Kidney (tissue), 14 donors: ENCODE data around the gene HIVEP3. TPM values are rescaled to one million over a fixed set of nuclear protein-coding genes. Genes with fewer than 3 reads are reported as not detected.

ENCODE experiments used
- DNase-seq, 5 donors: peaks; one replicate each; pipeline ENCODE4 v3.0.0-alpha.2; 2013 to 2020
- FAIRE-seq: peaks from 2 replicates; lab custom pipeline; 2012; peaks lifted over from hg19 to GRCh38; lab: Jason Lieb, UNC
- H3K27ac ChIP-seq, 2 donors: one replicate each; pipeline ENCODE4 v1.7.0; 2013; ENCODE audit warnings: low read depth in 2 of 2, low read length in 2 of 2, inconsistent platforms in 1 of 2
- H3K27me3 ChIP-seq: one replicate; pipeline ENCODE4 v1.7.1; 2013; ENCODE audit warnings: low read length, inconsistent platforms; ENCODE audit not compliant: control insufficient read depth, insufficient read depth
- H3K36me3 ChIP-seq, 3 donors: one replicate each; pipeline versions ENCODE4 v1.7.0 to v1.7.1; 2013; ENCODE audit warnings: low read length in 3 of 3, control low read depth in 1 of 3, inconsistent platforms in 1 of 3; ENCODE audit not compliant: insufficient read depth in 3 of 3, control insufficient read depth in 2 of 3
- H3K4me1 ChIP-seq, 3 donors: one replicate each; pipeline versions ENCODE4 v1.7.0 to v1.7.1; 2013; ENCODE audit warnings: low read length in 3 of 3, inconsistent platforms in 1 of 3, low read depth in 1 of 3; ENCODE audit not compliant: control insufficient read depth in 2 of 3, insufficient read depth in 2 of 3
- H3K4me3 ChIP-seq, 3 donors: one replicate each; pipeline versions ENCODE4 v1.7.0 to v1.8.1; 2013; ENCODE audit warnings: low read length in 3 of 3, control low read depth in 1 of 3, inconsistent platforms in 1 of 3
- H3K9ac ChIP-seq, 3 donors: one replicate each; pipeline versions ENCODE4 v1.7.0 to v1.7.1; 2013; ENCODE audit warnings: low read length in 3 of 3, control low read depth in 1 of 3, inconsistent platforms in 1 of 3
- H3K9me3 ChIP-seq, 3 donors: one replicate each; pipeline versions ENCODE4 v1.7.0 to v1.7.1; 2013; ENCODE audit warnings: low read length in 3 of 3, control low read depth in 1 of 3, inconsistent platforms in 1 of 3; ENCODE audit not compliant: control insufficient read depth in 2 of 3, insufficient read depth in 1 of 3
- intact Hi-C: fragments of 100-400 bp; cut with DNase I; formaldehyde crosslinking; loops from one replicate; pipeline ENCODE4 v1.11.1; 2022
- polyA plus RNA-seq: library from polyadenylated mRNA; stranded (reverse); fragments of 350-450 nt; fragmentation: Illumina TruSeq; extraction: RNeasy Lipid Tissue Mini Kit (QIAGEN cat#74804); gene quantifications from one replicate; pipeline ENCODE4 v1.2.3, GENCODE V29; 2014; ENCODE audit warnings: low read depth, low replicate concordance; ENCODE audit not compliant: insufficient read depth
- total RNA-seq: library from RNA; stranded (reverse); fragmentation: NEBNext Ultra II Directional; extraction: Animal tissue kit (Norgen Biotek cat#: 25700); gene quantifications from one replicate; pipeline ENCODE4 v1.2.1, GENCODE V29; 2021
- TF ChIP-seq, protein P1 (sequence below): IDR thresholded peaks from 3 replicates; pipeline ENCODE4 v1.5.1; 2012; ENCODE audit warnings: mild to moderate bottlenecking, moderate library complexity, borderline replicate concordance; ENCODE audit not compliant: insufficient read depth; ENCODE audit errors: extremely low read depth
- donor health status: control.
- donor health status: control.
- donor health status: control.
- donor health status: control.
- donor health status: control.
- donor health status: DM: yes; HTN: yes; CAD: no.
- donor health status: Normal renal cell carcinoma (clear cell type).

Gene HIVEP3
- total and polyA plus RNA-seq, 2 donors from 2014 or later: 3.5 to 11.0 TPM

DNA sequence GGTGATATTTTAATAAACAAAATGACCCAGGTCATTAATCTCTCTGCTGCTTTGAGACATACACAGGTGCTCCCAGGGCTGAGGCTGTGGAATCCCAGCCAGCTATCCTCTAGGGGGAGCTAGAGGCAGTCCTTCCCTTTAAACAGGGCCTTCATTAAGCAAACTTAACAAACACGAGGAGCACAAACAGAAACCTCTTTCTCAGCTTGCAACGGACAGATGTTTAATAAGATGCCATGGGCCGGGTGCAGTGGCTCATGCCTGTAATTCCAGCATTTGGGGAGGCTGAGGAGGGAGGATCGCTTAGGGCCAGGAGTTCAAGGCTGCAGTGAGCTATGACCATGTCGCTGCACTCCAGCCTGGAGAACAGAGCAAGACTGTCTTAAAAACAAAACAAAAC lies 106.7 kb downstream of the HIVEP3 start:
- peak in 3 of 5 donors; percentile 43 to 62 (median 56) for DNase-seq
- Histone ChIP-seq H3K9me3 (no peaks in the 10 kb centered on the region), H3K4me3 (no peak overlapping the region), H3K27ac (no peak overlapping the region), H3K9ac (no peak overlapping the region), H3K27me3 (no peaks in the 10 kb centered on the region), H3K4me1 (no peaks in the 10 kb centered on the region), H3K36me3 (no peaks in the 10 kb centered on the region)
- TF ChIP-seq, protein P1, sequence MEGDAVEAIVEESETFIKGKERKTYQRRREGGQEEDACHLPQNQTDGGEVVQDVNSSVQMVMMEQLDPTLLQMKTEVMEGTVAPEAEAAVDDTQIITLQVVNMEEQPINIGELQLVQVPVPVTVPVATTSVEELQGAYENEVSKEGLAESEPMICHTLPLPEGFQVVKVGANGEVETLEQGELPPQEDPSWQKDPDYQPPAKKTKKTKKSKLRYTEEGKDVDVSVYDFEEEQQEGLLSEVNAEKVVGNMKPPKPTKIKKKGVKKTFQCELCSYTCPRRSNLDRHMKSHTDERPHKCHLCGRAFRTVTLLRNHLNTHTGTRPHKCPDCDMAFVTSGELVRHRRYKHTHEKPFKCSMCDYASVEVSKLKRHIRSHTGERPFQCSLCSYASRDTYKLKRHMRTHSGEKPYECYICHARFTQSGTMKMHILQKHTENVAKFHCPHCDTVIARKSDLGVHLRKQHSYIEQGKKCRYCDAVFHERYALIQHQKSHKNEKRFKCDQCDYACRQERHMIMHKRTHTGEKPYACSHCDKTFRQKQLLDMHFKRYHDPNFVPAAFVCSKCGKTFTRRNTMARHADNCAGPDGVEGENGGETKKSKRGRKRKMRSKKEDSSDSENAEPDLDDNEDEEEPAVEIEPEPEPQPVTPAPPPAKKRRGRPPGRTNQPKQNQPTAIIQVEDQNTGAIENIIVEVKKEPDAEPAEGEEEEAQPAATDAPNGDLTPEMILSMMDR: peak; percentile 52
- intact Hi-C loops: no loop called here
- FAIRE-seq: no peak

DNA sequence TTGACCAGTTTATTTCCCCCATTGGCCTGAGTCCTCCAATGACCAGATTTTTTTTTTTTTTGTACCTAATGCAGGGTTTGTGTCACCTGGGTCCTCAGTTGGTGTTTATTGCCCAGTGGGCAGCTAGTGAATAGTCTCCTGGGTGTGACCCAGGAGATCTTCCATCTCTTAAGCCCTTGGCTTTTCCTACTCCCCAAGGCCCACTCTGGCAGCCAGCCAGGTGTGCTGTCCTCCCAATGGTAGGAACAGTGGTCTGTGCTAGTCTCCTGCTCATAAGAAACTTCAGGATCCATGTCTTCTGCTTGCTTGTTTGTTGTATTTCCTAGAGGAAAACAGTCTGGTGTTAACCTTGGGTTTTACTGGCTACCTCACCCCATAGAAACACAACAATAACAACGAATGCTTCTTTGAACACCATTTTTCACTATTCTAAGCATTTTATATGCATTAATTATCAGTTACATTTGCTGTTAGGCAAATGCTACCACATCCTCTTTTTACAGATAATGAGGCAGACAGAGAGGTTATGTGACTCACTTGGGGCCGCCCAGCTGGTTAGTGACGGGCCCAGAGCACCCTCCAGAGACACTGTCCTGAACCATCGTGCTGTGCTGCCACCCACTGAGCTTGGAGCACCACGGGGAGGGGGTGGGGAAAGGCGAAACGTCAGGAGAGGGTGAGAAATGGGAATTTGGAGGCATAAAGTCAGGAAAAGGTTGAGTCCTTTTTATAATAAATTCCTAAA lies 107.5 kb downstream of the HIVEP3 start:
- no peak overlapping the region for H3K4me3 ChIP-seq
- H3K4me1 ChIP-seq: no peaks in the 10 kb centered on the region
- no peak overlapping the region for H3K27ac ChIP-seq
- TF ChIP-seq, protein P1: no peak
- intact Hi-C loops: no loop called here
- no peak for DNase-seq
- H3K9ac ChIP-seq: no peak overlapping the region
- no peaks in the 10 kb centered on the region for H3K27me3 ChIP-seq
- FAIRE-seq: no peak
- H3K36me3 ChIP-seq: no peaks in the 10 kb centered on the region
- no peaks in the 10 kb centered on the region for H3K9me3 ChIP-seq

DNA sequence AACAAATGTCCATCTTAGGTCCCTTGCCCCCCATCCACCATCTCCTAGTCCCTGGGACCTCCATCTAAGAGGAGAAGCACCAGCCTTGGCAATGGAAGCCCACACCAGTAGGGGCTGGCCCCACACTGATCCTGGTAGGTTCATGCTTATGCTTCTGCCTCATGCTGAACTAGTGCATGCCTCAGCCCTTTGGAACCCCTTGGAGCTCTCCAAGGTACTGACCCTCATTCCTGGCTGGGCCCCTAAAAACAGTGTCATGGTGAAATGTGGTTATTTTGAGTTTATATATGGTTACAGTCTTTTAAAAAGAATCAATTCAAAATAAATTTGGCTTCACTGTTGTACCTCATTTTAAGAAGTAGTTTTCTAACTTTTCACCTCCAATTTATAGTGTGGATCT lies 108.3 kb downstream of the HIVEP3 start:
- no peak for FAIRE-seq
- intact Hi-C loops: no loop called here
- TF ChIP-seq, protein P1: no peak

DNA sequence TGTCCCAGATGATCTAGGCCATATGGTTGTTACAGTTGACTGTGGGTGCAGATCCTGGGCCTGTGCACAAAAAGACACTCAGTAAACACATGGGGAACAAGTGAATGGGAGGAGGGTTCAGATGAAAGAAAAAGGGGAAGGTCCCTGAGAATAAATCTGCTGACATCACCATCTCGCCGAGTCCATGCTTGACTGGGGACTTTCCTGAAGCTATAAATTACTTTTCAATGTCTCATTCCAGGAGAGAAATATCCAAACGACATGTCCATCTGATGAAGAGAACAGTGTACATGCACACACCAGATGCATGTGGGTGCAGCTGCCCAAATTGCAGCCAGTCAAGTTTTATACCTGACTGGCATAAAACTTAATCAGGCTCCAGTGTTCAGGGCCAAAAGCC lies 109.0 kb downstream of the HIVEP3 start:
- Histone ChIP-seq H3K27me3 (no peaks in the 10 kb centered on the region), H3K27ac (no peak overlapping the region), H3K36me3 (no peaks in the 10 kb centered on the region), H3K4me3 (no peak overlapping the region), H3K9ac (no peak overlapping the region), H3K4me1 (no peaks in the 10 kb centered on the region), H3K9me3 (no peaks in the 10 kb centered on the region)
- TF ChIP-seq, protein P1: no peak
- DNase-seq (no peak), FAIRE-seq (no peak)
- intact Hi-C loops: no loop called here

More for the DNA sequence above, 108.3 kb downstream of the HIVEP3 start:
- Histone ChIP-seq H3K4me1 (no peaks in the 10 kb centered on the region), H3K27ac (no peak overlapping the region), H3K27me3 (no peaks in the 10 kb centered on the region), H3K4me3 (no peak overlapping the region), H3K36me3 (no peaks in the 10 kb centered on the region), H3K9ac (no peak overlapping the region), H3K9me3 (no peaks in the 10 kb centered on the region)
- peak in 4 of 5 donors; percentile 56 to 84 (median 73) for DNase-seq
